PFSK-1 (cell line): ENCODE data around the gene RAET1L.

Source experiments
- FOXP2 ChIP-seq: optimal IDR thresholded peaks from 2 replicates; pipeline ENCODE3; 2011; ENCODE audit warnings: borderline replicate concordance, control low read depth, inconsistent platforms; ENCODE audit not compliant: insufficient read depth; ENCODE audit errors: extremely low read length, extremely low read depth
- POLR2AphosphoS5 ChIP-seq: IDR thresholded peaks from 2 replicates; pipeline ENCODE4 v1.6.1; 2012; ENCODE audit warnings: low read depth, mild to moderate bottlenecking, control low read depth, low read length, moderate library complexity
- SIN3A ChIP-seq: IDR thresholded peaks from 2 replicates; pipeline ENCODE4 v1.6.1; 2012; ENCODE audit warnings: mild to moderate bottlenecking, low read length, moderate library complexity, borderline replicate concordance; ENCODE audit not compliant: insufficient read depth
- TAF1 ChIP-seq: IDR thresholded peaks from 2 replicates; pipeline ENCODE4 v1.6.1; 2012; ENCODE audit warnings: low read length, control low read depth, borderline replicate concordance; ENCODE audit not compliant: insufficient read depth
- TF ChIP-seq, protein P1 (sequence below), 2 experiments: IDR thresholded peaks; 2 replicates each; pipeline versions ENCODE4 v1.6.1 to v1.8.0; 2011 to 2012; ENCODE audit warnings: low read depth in 2 of 2, low read length in 2 of 2, control low read depth in 1 of 2, inconsistent platforms in 1 of 2, mild to moderate bottlenecking in 1 of 2, moderate library complexity in 1 of 2; ENCODE audit not compliant: insufficient read depth in 1 of 2

The RAET1L gene

DNA sequence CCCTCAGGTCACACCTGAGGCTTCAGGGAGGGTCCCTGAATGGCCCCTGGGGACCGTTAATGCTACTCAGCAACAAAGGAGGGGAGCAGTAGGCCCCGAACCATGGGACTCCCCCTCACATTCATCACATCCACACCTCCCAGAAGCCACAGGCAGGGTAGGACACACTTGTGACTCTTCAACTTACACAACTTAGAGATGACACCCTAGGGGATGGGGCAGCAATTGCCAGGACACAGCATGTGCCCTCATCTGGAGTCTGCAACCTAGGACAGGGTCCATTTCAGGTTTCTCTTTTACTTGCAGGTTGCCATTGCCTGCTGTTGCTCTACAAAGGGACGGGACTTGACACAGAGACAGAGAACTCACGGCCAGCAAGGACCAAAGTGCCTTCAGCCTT is 42.8 kb upstream of the RAET1L start:
- TF ChIP-seq TAF1 (no peak), FOXP2 (no peak), POLR2AphosphoS5 (no peak), SIN3A (no peak)
- TF ChIP-seq, protein P1, sequence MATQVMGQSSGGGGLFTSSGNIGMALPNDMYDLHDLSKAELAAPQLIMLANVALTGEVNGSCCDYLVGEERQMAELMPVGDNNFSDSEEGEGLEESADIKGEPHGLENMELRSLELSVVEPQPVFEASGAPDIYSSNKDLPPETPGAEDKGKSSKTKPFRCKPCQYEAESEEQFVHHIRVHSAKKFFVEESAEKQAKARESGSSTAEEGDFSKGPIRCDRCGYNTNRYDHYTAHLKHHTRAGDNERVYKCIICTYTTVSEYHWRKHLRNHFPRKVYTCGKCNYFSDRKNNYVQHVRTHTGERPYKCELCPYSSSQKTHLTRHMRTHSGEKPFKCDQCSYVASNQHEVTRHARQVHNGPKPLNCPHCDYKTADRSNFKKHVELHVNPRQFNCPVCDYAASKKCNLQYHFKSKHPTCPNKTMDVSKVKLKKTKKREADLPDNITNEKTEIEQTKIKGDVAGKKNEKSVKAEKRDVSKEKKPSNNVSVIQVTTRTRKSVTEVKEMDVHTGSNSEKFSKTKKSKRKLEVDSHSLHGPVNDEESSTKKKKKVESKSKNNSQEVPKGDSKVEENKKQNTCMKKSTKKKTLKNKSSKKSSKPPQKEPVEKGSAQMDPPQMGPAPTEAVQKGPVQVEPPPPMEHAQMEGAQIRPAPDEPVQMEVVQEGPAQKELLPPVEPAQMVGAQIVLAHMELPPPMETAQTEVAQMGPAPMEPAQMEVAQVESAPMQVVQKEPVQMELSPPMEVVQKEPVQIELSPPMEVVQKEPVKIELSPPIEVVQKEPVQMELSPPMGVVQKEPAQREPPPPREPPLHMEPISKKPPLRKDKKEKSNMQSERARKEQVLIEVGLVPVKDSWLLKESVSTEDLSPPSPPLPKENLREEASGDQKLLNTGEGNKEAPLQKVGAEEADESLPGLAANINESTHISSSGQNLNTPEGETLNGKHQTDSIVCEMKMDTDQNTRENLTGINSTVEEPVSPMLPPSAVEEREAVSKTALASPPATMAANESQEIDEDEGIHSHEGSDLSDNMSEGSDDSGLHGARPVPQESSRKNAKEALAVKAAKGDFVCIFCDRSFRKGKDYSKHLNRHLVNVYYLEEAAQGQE (IDR thresholded peaks at IDR 0.05; ENCODE audit: insufficient read depth in 1 of 2, low read depth in 2 of 2, low read length in 2 of 2), result no peak

DNA sequence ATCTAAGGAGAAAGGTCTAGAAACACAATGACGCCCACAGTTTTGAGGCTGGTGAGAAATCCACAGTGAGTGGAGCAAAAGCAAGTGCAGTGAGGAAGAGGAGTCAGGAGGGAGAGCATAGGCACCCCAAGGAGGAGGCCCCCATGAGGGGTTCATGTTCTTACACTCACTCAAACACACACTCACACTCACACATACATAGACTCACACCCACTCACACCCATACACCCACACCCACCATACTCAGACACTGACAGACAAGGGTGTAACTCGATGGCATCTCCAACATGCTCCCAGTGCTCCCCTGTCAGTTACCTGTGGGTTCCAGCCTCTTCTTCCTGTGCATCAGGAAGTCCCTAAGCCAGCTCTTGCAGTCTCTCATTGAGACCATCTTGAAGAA is 39.8 kb upstream of the RAET1L start:
- TF ChIP-seq POLR2AphosphoS5, result no peak
- TF ChIP-seq SIN3A, result no peak
- no peak for TF ChIP-seq FOXP2
- TF ChIP-seq TAF1, result no peak
- TF ChIP-seq, protein P1 (IDR thresholded peaks at IDR 0.05; ENCODE audit: insufficient read depth in 1 of 2, low read depth in 2 of 2, low read length in 2 of 2), result no peak

- TF ChIP-seq SIN3A (no peak), POLR2AphosphoS5 (no peak), FOXP2 (no peak), TAF1 (no peak)
- TF ChIP-seq, protein P1 (IDR thresholded peaks at IDR 0.05; ENCODE audit: insufficient read depth in 1 of 2, low read depth in 2 of 2, low read length in 2 of 2), result no peak
Observed at GRCh38 chr6:150063640-150064039, 38.3 kb upstream of the RAET1L start.

DNA sequence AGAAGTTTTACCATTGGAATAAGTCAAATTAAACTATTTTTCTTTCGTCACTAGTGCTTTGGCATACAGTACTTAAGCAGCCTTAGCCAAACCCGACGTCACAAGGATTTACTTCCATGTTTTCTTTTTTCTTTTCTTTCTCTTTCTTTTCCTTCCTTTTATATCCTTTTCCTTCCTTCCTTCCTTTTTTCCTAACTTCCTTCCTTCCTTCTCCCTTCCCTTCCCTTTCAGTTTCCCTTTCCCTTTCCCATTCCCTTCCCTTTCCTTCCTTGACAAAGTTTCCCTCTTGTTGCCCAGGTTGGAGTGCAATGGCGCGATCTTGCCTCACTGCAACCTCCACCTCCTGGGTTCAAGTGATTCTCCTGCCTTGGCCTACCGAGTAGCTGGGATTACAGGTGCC is 33.7 kb upstream of the RAET1L start:
- TF ChIP-seq SIN3A (no peak), TAF1 (no peak), FOXP2 (no peak), POLR2AphosphoS5 (no peak)
- TF ChIP-seq, protein P1 (IDR thresholded peaks at IDR 0.05; ENCODE audit: insufficient read depth in 1 of 2, low read depth in 2 of 2, low read length in 2 of 2), result no peak
